K562 (cell line): ENCODE results near the gene NECTIN1. TPM values are rescaled to one million over a fixed set of nuclear protein-coding genes. Genes with fewer than 3 reads are reported as not detected.

Experiments
- ATAC-seq: fragments of 200-7000 bp; cut with Tn5 transposase; 3 replicates; pipeline ENCODE4 v1.9.1; 2020; ENCODE audit warnings: moderate library complexity
- BruUV-seq: library from RNA; stranded (reverse); fragments of 400-500 nt; replicated peaks from 2 replicates; lab custom pipeline; 2021; lab: Mats Ljungman, UMichigan
- CTCF ChIA-PET: fragments of 300-600 bp; formaldehyde crosslinking; extraction: SDS; loops from one replicate; lab custom pipeline; 2021; ENCODE audit warnings: low intra/inter-chr PET ratio; lab: Yijun Ruan, JAX
- POLR2A ChIA-PET: fragments of 300-600, 350-650 bp; sonication (Branson Sonifier 250); formaldehyde crosslinking; extraction: SDS; loops from one replicate; lab custom pipeline; 2021; ENCODE audit warnings: antibody characterized with exemption, inconsistent platforms; lab: Yijun Ruan, JAX
- DNase-seq, 4 experiments: peaks; one replicate each; pipeline versions ENCODE4 v3.0.0 to v3.0.0-alpha.2; 2011 to 2018; ENCODE audit warnings: low spot score in 3 of 4, mixed read lengths in 3 of 4; ENCODE audit errors: extremely low read depth in 1 of 4
- FAIRE-seq: peaks from 2 replicates; lab custom pipeline; 2011; peaks lifted over from hg19 to GRCh38; lab: Jason Lieb, UNC
- H2AFZ ChIP-seq: 2 replicates; pipeline ENCODE4 v1.6.0; 2011; ENCODE audit warnings: low read depth, low read length, control low read depth, inconsistent platforms
- H3K27ac ChIP-seq: fragments of 200-600 bp; 3 replicates; pipeline ENCODE4 v1.8.0; 2011; ENCODE audit warnings: low read depth, mild to moderate bottlenecking, control low read depth, inconsistent platforms, low read length, moderate library complexity, mixed read lengths; ENCODE audit errors: extremely low read depth
- H3K27me3 ChIP-seq, 2 experiments: fragments of 300-600 bp in 1 of 2; 2 replicates in 1 of 2; 3 replicates in 1 of 2; pipeline versions ENCODE4 v1.6.0 to v1.8.0; 2011; ENCODE audit warnings: inconsistent platforms in 2 of 2, low read length in 2 of 2, mild to moderate bottlenecking in 1 of 2, mixed read lengths in 1 of 2, moderate library complexity in 1 of 2; ENCODE audit not compliant: control insufficient read depth in 2 of 2, insufficient read depth in 2 of 2
- H3K36me3 ChIP-seq: fragments of 300-600 bp; 3 replicates; pipeline ENCODE4 v1.8.0; 2011; ENCODE audit warnings: mild to moderate bottlenecking, low read length, inconsistent platforms; ENCODE audit not compliant: control insufficient read depth, insufficient read depth
- H3K4me1 ChIP-seq, 2 experiments: fragments of 200-600 bp in 1 of 2; replicated peaks in 1 of 2; 2 replicates in 1 of 2; 3 replicates in 1 of 2; pipeline versions ENCODE4 v1.5.1 to v1.8.0; 2011; ENCODE audit warnings: inconsistent platforms in 2 of 2, low read length in 2 of 2, mild to moderate bottlenecking in 1 of 2, mixed read lengths in 1 of 2, moderate library complexity in 1 of 2; ENCODE audit not compliant: control insufficient read depth in 2 of 2, insufficient read depth in 2 of 2
- H3K4me2 ChIP-seq: 2 replicates; pipeline ENCODE4 v1.6.1; 2011; ENCODE audit warnings: low read length, control low read depth, inconsistent platforms, mixed read lengths; ENCODE audit not compliant: insufficient read depth
- H3K4me3 ChIP-seq: fragments of 200-600 bp; sonication (generic), shearing (Covaris generic); 2 replicates; pipeline ENCODE4 v1.5.1; 2016; ENCODE audit warnings: control low read depth, inconsistent platforms
- H3K79me2 ChIP-seq: fragments of 200-600 bp; 3 replicates; pipeline ENCODE4 v1.8.0; 2011; ENCODE audit warnings: low read length, inconsistent platforms; ENCODE audit not compliant: control insufficient read depth, insufficient read depth
- H3K9ac ChIP-seq, 2 experiments: 2 replicates each; pipeline versions ENCODE4 v1.6.0 to v1.6.1; 2011; ENCODE audit warnings: low read depth in 2 of 2, low read length in 2 of 2, control low read depth in 1 of 2, inconsistent platforms in 1 of 2, mild to moderate bottlenecking in 1 of 2, mixed read lengths in 1 of 2; ENCODE audit not compliant: insufficient read depth in 1 of 2
- H3K9me1 ChIP-seq: one replicate; pipeline ENCODE4 v1.6.0; 2011; ENCODE audit warnings: inconsistent platforms, mild to moderate bottlenecking, low read length, moderate library complexity; ENCODE audit not compliant: control insufficient read depth, insufficient read depth
- H3K9me3 ChIP-seq: replicated peaks from 2 replicates; pipeline ENCODE4 v1.5.1; 2011; ENCODE audit warnings: low read depth, low read length, inconsistent platforms; ENCODE audit not compliant: control insufficient read depth, insufficient read depth
- H4K20me1 ChIP-seq: replicated peaks from 2 replicates; pipeline ENCODE4 v1.6.1; 2011; ENCODE audit warnings: low read length, inconsistent platforms, mixed read lengths; ENCODE audit not compliant: control insufficient read depth, insufficient read depth
- ARID3A ChIP-seq: IDR thresholded peaks from 2 replicates; pipeline ENCODE4 v1.6.1; 2012; ENCODE audit warnings: low read depth, low read length, improper control_type of control experiment, borderline replicate concordance
- ELF2 ChIP-seq: fragments of 250-450 bp; sonication (Bioruptor Pico); IDR thresholded peaks from 2 replicates; pipeline ENCODE4 v1.5.0; 2021; ENCODE audit warnings: mild to moderate bottlenecking
- GTF2A2 ChIP-seq: IDR thresholded peaks from 2 replicates; pipeline ENCODE4 v1.6.1; 2016; ENCODE audit warnings: mild to moderate bottlenecking, missing genetic modification characterization, missing compliant biosample characterization
- HES1 ChIP-seq: fragments of 450-650 bp; IDR thresholded peaks from 2 replicates; pipeline ENCODE4 v1.6.1; 2016; ENCODE audit warnings: low read depth, mild to moderate bottlenecking, moderate library complexity
- HLTF ChIP-seq: fragments of 450-650 bp; IDR thresholded peaks from 2 replicates; pipeline ENCODE4 v1.6.1; 2016
- MAFF ChIP-seq: IDR thresholded peaks from 2 replicates; pipeline ENCODE4 v1.6.1; 2012; ENCODE audit warnings: low read length, improper control_type of control experiment
- NR2C2 ChIP-seq, 2 experiments: fragments of 200-800 bp in 1 of 2; sonication (Bioruptor generic) in 1 of 2; sonication (generic) in 1 of 2; formaldehyde crosslinking in 1 of 2; IDR thresholded peaks; 2 replicates each; pipeline versions ENCODE4 v1.6.1 to v1.8.0; 2016 to 2022; ENCODE audit warnings: mild to moderate bottlenecking in 1 of 2, missing compliant biosample characterization in 1 of 2, missing genetic modification characterization in 1 of 2, missing genetic modification reagents in 1 of 2
- SFPQ ChIP-seq: fragments of 200-400 bp; formaldehyde crosslinking; IDR thresholded peaks from 2 replicates; pipeline ENCODE4 v1.6.1; 2017; ENCODE audit warnings: mild to moderate bottlenecking, low read depth, low read length, moderate library complexity
- TAF7 ChIP-seq: fragments of 450-650 bp; IDR thresholded peaks from 2 replicates; pipeline ENCODE4 v1.6.1; 2016; ENCODE audit warnings: missing genetic modification characterization, missing compliant biosample characterization
- ZNF316 ChIP-seq: fragments of 450-650 bp; IDR thresholded peaks from 2 replicates; pipeline ENCODE4 v1.6.1; 2016
- WGBS: fragments of 100-300 bp; shearing (Covaris generic); methylation state at CpG from one replicate; pipeline ENCODE4 v1.1.6; 2016; ENCODE audit warnings: low coverage, mixed read lengths; ENCODE audit not compliant: insufficient coverage; ENCODE audit errors: missing lambda C conversion rate; 5-methylcytosine and 5-hydroxymethylcytosine counted together
- in situ Hi-C: fragments of 300-500 bp; cut with MboI; formaldehyde crosslinking; loops from 4 replicates; pipeline ENCODE4 v1.15.0; 2018; ENCODE audit warnings: inconsistent platforms, mixed read lengths
- intact Hi-C: fragments of 100-400 bp; cut with micrococcal nuclease; formaldehyde crosslinking; loops from 2 replicates; pipeline ENCODE4 v1.14.2; 2022
- polyA plus RNA-seq, 8 experiments: library from polyadenylated mRNA; depleted of rRNA in 4 of 8; stranded (reverse) in 5 of 8; unstranded in 3 of 8; fragments of >200 nt; fragmentation: Nextera tagmentation in 2 of 8; fragmentation: Illumina TruSeq in 1 of 8; extraction: Ambion mirVana in 2 of 8; extraction: Trizol in 1 of 8; gene quantifications; 2 replicates each; pipeline versions ENCODE4 v1.2.1 to v1.2.3, GENCODE V29; 2011 to 2014; ENCODE audit warnings: inconsistent platforms in 1 of 8, missing spikeins in 1 of 8
- total RNA-seq, 7 experiments: library from RNA; depleted of rRNA in 6 of 7; stranded (reverse); fragments of >200 nt in 6 of 7; fragmentation: Illumina TruSeq in 2 of 7; extraction: Trizol in 2 of 7; gene quantifications; 2 replicates each; pipeline versions ENCODE4 v1.2.1 to v1.2.3, GENCODE V29; 2011 to 2021; ENCODE audit warnings: low replicate concordance in 1 of 7

The NECTIN1 gene
- total and polyA plus RNA-seq, 9 of the 15 experiments (the other 6 are each of a cell fraction or from before 2014, with no cell fraction given): 0.09 to 0.53 (median 0.23) TPM; not detected in 2

- H3K79me2 ChIP-seq: no peaks in the 10 kb centered on the region
- no peaks in the 10 kb centered on the region for H3K36me3 ChIP-seq
- H3K27me3 ChIP-seq: peaks cover 8 to 56% of the 10 kb centered on the region in 2 experiments; a peak in 4 of 5 replicates
- DNase-seq (no peak), ATAC-seq (no peak), FAIRE-seq (no peak)
- TF ChIP-seq NR2C2 (CRISPR knock-in tag; IDR thresholded peaks at IDR 0.05): no peak
- TF ChIP-seq NR2C2 (tag; IDR thresholded peaks at IDR 0.05): no peak
- TF ChIP-seq ELF2 (CRISPR knock-in tag): no peak
- no peak for TF ChIP-seq MAFF
- no peak overlapping the region for H3K4me3 ChIP-seq
- BruUV-seq: no TSS peak
- H3K9me3 ChIP-seq: no peaks in the 10 kb centered on the region
- H4K20me1 ChIP-seq: no peaks in the 10 kb centered on the region; the same call in 1 of the 2 replicates
- H3K9ac ChIP-seq: no peak overlapping the region
- ChIA-PET CTCF (no interaction called here), POLR2A (interaction anchor here (0.6 to 0.7 kb wide), 3 partner anchors 15 to 117 kb away, joined by 3 read pairs; no protein-coding TSS in a partner anchor)
- no peaks in the 10 kb centered on the region for H3K9me1 ChIP-seq
- 3% methylated on average over 8 of the region's 8 CpGs for WGBS
- in situ Hi-C loops: no loop called here
- H2AFZ ChIP-seq: no peak overlapping the region
- H3K4me1 ChIP-seq: no peaks in the 10 kb centered on the region; a peak in 1 of 5 replicates
- H3K27ac ChIP-seq: no peak overlapping the region
- intact Hi-C loops: loop anchor here (10.0 kb wide), 1 partner anchor 145 kb away; no protein-coding TSS in a partner anchor
- H3K4me2 ChIP-seq: no peak overlapping the region
Observed at GRCh38 chr11:119629834-119630624, 99.0 kb downstream of the NECTIN1 start.

- Histone ChIP-seq H3K36me3 (no peaks in the 10 kb centered on the region), H4K20me1 (peaks cover 5% of the 10 kb centered on the region; the same call in 1 of the 2 replicates), H3K27ac (no peak overlapping the region), H3K4me1 (peaks cover 0 to 3% of the 10 kb centered on the region in 2 experiments; a peak in 1 of 5 replicates), H3K27me3 (peaks cover 8 to 51% of the 10 kb centered on the region in 2 experiments; a peak in 4 of 5 replicates), H3K9me3 (no peaks in the 10 kb centered on the region), H3K9ac (no peak overlapping the region), H3K4me3 (no peak overlapping the region), H3K79me2 (no peaks in the 10 kb centered on the region), H3K9me1 (no peaks in the 10 kb centered on the region), H2AFZ (no peak overlapping the region), H3K4me2 (no peak overlapping the region)
- BruUV-seq: no TSS peak
- FAIRE-seq (no peak), ATAC-seq (no peak), DNase-seq (no peak)
- ChIA-PET CTCF (no interaction called here), POLR2A (interaction anchor here (0.5 to 0.6 kb wide), 2 partner anchors 126 to 236 kb away, joined by 3 to 4 read pairs; no protein-coding TSS in a partner anchor)
- intact Hi-C loops (no loop called here), in situ Hi-C loops (no loop called here)
- WGBS: 0% methylated on average over 2 of the region's 9 CpGs
- TF ChIP-seq TAF7 (tag) (no peak), SFPQ (no peak), ARID3A (no peak), ZNF316 (no peak), GTF2A2 (tag) (no peak), HES1 (no peak), HLTF (no peak)
Observed at GRCh38 chr11:119629085-119629484, 99.9 kb downstream of the NECTIN1 start.
